ENCODE measurements around the gene LMCD1. TPM values are rescaled to one million over a fixed set of nuclear protein-coding genes. Genes with fewer than 3 reads are reported as not detected.
A peak's percentile ranks its signal among the peaks of the same experiment; 100 is the strongest.

Gene LMCD1
- total and polyA plus RNA-seq, 2 of the 8 experiments (the other 6 are each of a cell fraction or from before 2014, with no cell fraction given), result 12.3 to 26.5 TPM

DNA sequence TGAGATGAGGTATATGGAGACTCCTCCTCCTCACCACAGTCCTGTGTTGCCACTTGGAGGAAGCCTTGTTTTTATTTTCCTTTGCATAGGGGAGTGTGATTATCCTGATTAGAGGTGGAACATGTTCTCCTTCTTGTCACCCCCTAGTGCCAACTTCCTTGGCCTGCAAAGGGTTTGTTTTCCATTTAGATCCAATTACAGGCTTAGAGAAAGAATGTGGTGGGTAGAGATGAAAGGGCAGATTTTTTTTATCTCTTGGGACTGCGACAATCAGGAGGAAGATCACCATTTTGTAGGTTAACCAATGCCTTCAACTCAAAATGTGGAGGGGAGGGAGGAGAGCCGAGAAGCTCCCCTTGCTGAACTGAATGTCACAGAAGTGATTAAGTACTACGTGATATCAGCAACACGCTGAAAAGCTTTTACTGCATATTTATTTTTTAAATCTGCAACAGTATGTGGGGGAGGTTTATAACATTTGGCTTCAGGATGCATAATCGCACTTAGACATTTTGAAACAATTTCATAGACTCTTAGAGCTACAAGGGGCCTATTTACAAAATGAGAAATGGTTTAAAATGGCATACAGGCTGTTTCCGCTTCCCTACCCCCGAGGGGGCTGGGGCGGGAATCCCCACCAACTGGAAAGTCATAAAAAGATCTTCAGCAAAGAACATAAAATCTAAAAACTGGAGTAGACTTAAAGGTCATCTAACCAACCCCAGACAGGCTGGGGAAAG, 2.4 kb downstream of the LMCD1 start:
- Histone ChIP-seq H4K91ac (replicated peaks; ENCODE audit: insufficient read length, low read length) (peak overlapping the region; percentile 46), H3K14ac (ENCODE audit: insufficient read length) (no peak overlapping the region), H2BK20ac (ENCODE audit: low read length) (no peak overlapping the region), H3K4me1 (replicated peaks in 1 of 4; ENCODE audit: control insufficient read depth in 3 of 4, insufficient read depth in 4 of 4, low read length in 3 of 4) (peaks cover 2 to 20% (median 12%) of the 10 kb centered on the region in 4 experiments; a peak in 6 of 7 replicates), H3K23ac (ENCODE audit: insufficient read length) (no peak overlapping the region), H4K5ac (ENCODE audit: insufficient read length, low read depth, low read length) (no peak overlapping the region), H3K4me2 (ENCODE audit: insufficient read depth in 1 of 2, low read depth in 2 of 2, low read length in 2 of 2) (peak overlapping the region in 1 of 2 experiments; percentile 61; a peak in 2 of 4 replicates), H3K4me3 (ENCODE audit: extremely low read depth in 1 of 4, insufficient read depth in 2 of 4, low read depth in 3 of 4, low read length in 4 of 4) (no peak overlapping the region), H2AFZ (ENCODE audit: low read length) (no peak overlapping the region), H4K20me1 (replicated peaks in 1 of 2; ENCODE audit: control insufficient read depth in 1 of 2, insufficient read depth in 2 of 2, low read length in 2 of 2) (no peaks in the 10 kb centered on the region), H3K4ac (replicated peaks; ENCODE audit: insufficient read length, low read depth, low read length) (no peak overlapping the region), H2BK12ac (ENCODE audit: low read depth, low read length) (no peak overlapping the region), H3K27ac (ENCODE audit: low read depth, low read length) (no peak overlapping the region), H3K18ac (ENCODE audit: extremely low read depth, low read length) (no peak overlapping the region), H3K79me1 (ENCODE audit: low read depth, low read length) (no peaks in the 10 kb centered on the region), H3K36me3 (ENCODE audit: control insufficient read depth in 2 of 4, insufficient read depth in 4 of 4, low read length in 3 of 4) (peaks cover 0 to 4% (median 0%) of the 10 kb centered on the region in 4 experiments; a peak in 1 of 8 replicates), H3K23me2 (ENCODE audit: low read depth, low read length) (no peaks in the 10 kb centered on the region), H3K9ac (replicated peaks in 1 of 4; ENCODE audit: extremely low read depth in 1 of 4, low read depth in 3 of 4, low read length in 3 of 4) (no peak overlapping the region), H2BK5ac (ENCODE audit: low read depth, low read length) (no peak overlapping the region), H2BK15ac (ENCODE audit: low read length) (no peak overlapping the region), H4K8ac (ENCODE audit: extremely low read depth, insufficient read depth, low read length) (no peak overlapping the region), H3K79me2 (ENCODE audit: control insufficient read depth in 1 of 2, insufficient read depth in 2 of 2, low read length in 2 of 2) (peaks cover 0 to 4% of the 10 kb centered on the region in 2 experiments; a peak in 2 of 4 replicates), H3K27me3 (replicated peaks in 1 of 4; ENCODE audit: control insufficient read depth in 3 of 4, extremely low read depth in 1 of 4, insufficient read depth in 3 of 4, low read length in 3 of 4) (no peaks in the 10 kb centered on the region), H2AK5ac (ENCODE audit: low read depth, low read length) (no peak overlapping the region), H3K9me3 (ENCODE audit: insufficient read depth in 2 of 2, low read depth in 1 of 2, low read length in 1 of 2) (no peaks in the 10 kb centered on the region), H2BK120ac (replicated peaks; ENCODE audit: low read depth, low read length) (no peak overlapping the region), H3K56ac (replicated peaks; ENCODE audit: insufficient read length, low read depth, low read length) (no peak overlapping the region)
- POLR2A ChIA-PET (ENCODE audit: partially characterized antibody), result interaction anchor here (0.6 to 1.4 kb wide), 3 partner anchors 9 to 92 kb away, joined by 3 read pairs; no protein-coding TSS in a partner anchor
- no peak for TF ChIP-seq ZNF274 (IDR thresholded peaks at IDR 0.05; ENCODE audit: borderline replicate concordance, extremely low read depth, low read length)
- TF ChIP-seq, protein P1, sequence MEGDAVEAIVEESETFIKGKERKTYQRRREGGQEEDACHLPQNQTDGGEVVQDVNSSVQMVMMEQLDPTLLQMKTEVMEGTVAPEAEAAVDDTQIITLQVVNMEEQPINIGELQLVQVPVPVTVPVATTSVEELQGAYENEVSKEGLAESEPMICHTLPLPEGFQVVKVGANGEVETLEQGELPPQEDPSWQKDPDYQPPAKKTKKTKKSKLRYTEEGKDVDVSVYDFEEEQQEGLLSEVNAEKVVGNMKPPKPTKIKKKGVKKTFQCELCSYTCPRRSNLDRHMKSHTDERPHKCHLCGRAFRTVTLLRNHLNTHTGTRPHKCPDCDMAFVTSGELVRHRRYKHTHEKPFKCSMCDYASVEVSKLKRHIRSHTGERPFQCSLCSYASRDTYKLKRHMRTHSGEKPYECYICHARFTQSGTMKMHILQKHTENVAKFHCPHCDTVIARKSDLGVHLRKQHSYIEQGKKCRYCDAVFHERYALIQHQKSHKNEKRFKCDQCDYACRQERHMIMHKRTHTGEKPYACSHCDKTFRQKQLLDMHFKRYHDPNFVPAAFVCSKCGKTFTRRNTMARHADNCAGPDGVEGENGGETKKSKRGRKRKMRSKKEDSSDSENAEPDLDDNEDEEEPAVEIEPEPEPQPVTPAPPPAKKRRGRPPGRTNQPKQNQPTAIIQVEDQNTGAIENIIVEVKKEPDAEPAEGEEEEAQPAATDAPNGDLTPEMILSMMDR (IDR thresholded peaks at IDR 0.05; ENCODE audit: control extremely low read depth in 1 of 3, insufficient read depth in 1 of 3, low read depth in 1 of 3, low read length in 3 of 3), result peak in 1 of 3 experiments; percentile 13; a peak in 1 of 4 replicates
- TF ChIP-seq POLR2AphosphoS5 (IDR thresholded peaks at IDR 0.05; ENCODE audit: low read depth, low read length), result no peak
- CTCF ChIA-PET (ENCODE audit: partially characterized antibody), result interaction anchor here (0.6 to 2.5 kb wide), 10 partner anchors 11 to 121 kb away, joined by 3 to 9 read pairs (median 3); no protein-coding TSS in a partner anchor
- DNase-seq (ENCODE audit: low read depth in 1 of 2, low spot score in 2 of 2), result no peak
- no peak for FAIRE-seq
- 75% methylated on average over 8 of the region's 8 CpGs; no CpG with 5 or more reads in 1 of the 2 experiments for WGBS, 2 experiments (ENCODE audit: extremely low coverage in 1 of 2, insufficient coverage in 1 of 2, insufficient read length in 1 of 2, insufficient replicate concordance in 2 of 2, low coverage in 1 of 2, low lambda C conversion rate in 2 of 2, missing lambda C conversion rate in 1 of 2)

All from H1 (cell line).